Stimulated activated CD8-positive, alpha-beta memory T cell treated with anti-CD3 and anti-CD28 coated beads, Interleukin-2, amount 100 ng/mL, for 48 hours (primary cell): ENCODE data around the gene GALNT7.

Experiments used
- DNase-seq, 2 donors: peaks; one replicate each; pipeline ENCODE4 v3.0.0-alpha.2; 2020; ENCODE audit warnings: low read depth in 2 of 2

The GALNT7 gene

GRCh38 chr4:173265751-173266150, 97.1 kb downstream of the GALNT7 start:
- DNase-seq = no peak

GRCh38 chr4:173267711-173268110, 99.1 kb downstream of the GALNT7 start:
- DNase-seq = no peak

- DNase-seq = no peak
Observed at GRCh38 chr4:173269280-173269679, 100.7 kb downstream of the GALNT7 start.

GRCh38 chr4:173270312-173271027, 101.9 kb downstream of the GALNT7 start:
- no peak for DNase-seq

- DNase-seq = no peak
Observed at GRCh38 chr4:173272314-173272713, 103.7 kb downstream of the GALNT7 start.

- no peak for DNase-seq
Observed at GRCh38 chr4:173272996-173273395, 104.4 kb downstream of the GALNT7 start.

- DNase-seq = no peak
Observed at GRCh38 chr4:173273941-173274340, 105.3 kb downstream of the GALNT7 start.

- no peak for DNase-seq
Observed at GRCh38 chr4:173274744-173275143, 106.1 kb downstream of the GALNT7 start.

GRCh38 chr4:173275150-173275549, 106.5 kb downstream of the GALNT7 start:
- no peak for DNase-seq

- no peak for DNase-seq
Observed at GRCh38 chr4:173277340-173277739, 108.7 kb downstream of the GALNT7 start.

GRCh38 chr4:173280998-173281397, 112.4 kb downstream of the GALNT7 start:
- no peak for DNase-seq

GRCh38 chr4:173281406-173282255, 113.0 kb downstream of the GALNT7 start:
- DNase-seq = no peak

- no peak for DNase-seq
Observed at GRCh38 chr4:173282256-173282562, 113.6 kb downstream of the GALNT7 start.

GRCh38 chr4:173282626-173283025, 114.0 kb downstream of the GALNT7 start:
- no peak for DNase-seq

GRCh38 chr4:173284463-173284862, 115.9 kb downstream of the GALNT7 start:
- no peak for DNase-seq

- DNase-seq = no peak
Observed at GRCh38 chr4:173287486-173287885, 118.9 kb downstream of the GALNT7 start.

GRCh38 chr4:173288296-173288695, 119.7 kb downstream of the GALNT7 start:
- DNase-seq = peak; percentile 41 to 71

GRCh38 chr4:173288698-173289352, 120.2 kb downstream of the GALNT7 start:
- no peak for DNase-seq

GRCh38 chr4:173289353-173289727, 120.7 kb downstream of the GALNT7 start:
- DNase-seq = no peak

GRCh38 chr4:173291899-173292298, 123.3 kb downstream of the GALNT7 start:
- no peak for DNase-seq

GRCh38 chr4:173293663-173294062, 125.1 kb downstream of the GALNT7 start:
- no peak for DNase-seq

GRCh38 chr4:173294444-173294843, 125.8 kb downstream of the GALNT7 start:
- DNase-seq = no peak
